GM06990 (cell line): ENCODE measurements around the gene KCNIP4.

ENCODE experiments used
- DNase-seq: peaks from one replicate; pipeline ENCODE4 v3.0.0-alpha.2; 2011; ENCODE audit not compliant: insufficient read length; ENCODE audit errors: extremely low read depth
- H3K27me3 ChIP-seq: replicated peaks from 2 replicates; pipeline ENCODE4 v1.6.0; 2011; ENCODE audit warnings: low read length; ENCODE audit not compliant: control insufficient read depth, insufficient read depth
- H3K36me3 ChIP-seq: 2 replicates; pipeline ENCODE4 v1.5.1; 2011; ENCODE audit warnings: low read length; ENCODE audit not compliant: control insufficient read depth, insufficient read depth
- H3K4me3 ChIP-seq: replicated peaks from 2 replicates; pipeline ENCODE4 v1.5.1; 2011; ENCODE audit warnings: low read depth, mild to moderate bottlenecking, control low read depth, low read length
- CTCF ChIP-seq: IDR thresholded peaks from 2 replicates; pipeline ENCODE4 v1.5.1; 2011; ENCODE audit warnings: low read length, control low read depth, mild to moderate bottlenecking, inconsistent platforms; ENCODE audit not compliant: insufficient read depth, poor library complexity, severe bottlenecking

Gene KCNIP4

GRCh38 chr4:21726255-21726815, 222.2 kb downstream of the KCNIP4 start:
- Histone ChIP-seq H3K4me3 (no peak overlapping the region), H3K36me3 (no peaks in the 10 kb centered on the region), H3K27me3 (no peaks in the 10 kb centered on the region)
- TF ChIP-seq CTCF, result no peak
- DNase-seq, result no peak

- TF ChIP-seq CTCF, result no peak
- Histone ChIP-seq H3K36me3 (no peaks in the 10 kb centered on the region), H3K4me3 (no peak overlapping the region), H3K27me3 (no peaks in the 10 kb centered on the region)
- no peak for DNase-seq
These were observed 226.3 kb downstream of the KCNIP4 start for GRCh38 chr4:21722157-21722839.

GRCh38 chr4:21716531-21716930, 232.0 kb downstream of the KCNIP4 start:
- no peak for TF ChIP-seq CTCF
- no peak overlapping the region for H3K4me3 ChIP-seq
- no peak for DNase-seq
- H3K27me3 ChIP-seq, result no peaks in the 10 kb centered on the region
- no peaks in the 10 kb centered on the region for H3K36me3 ChIP-seq

- no peaks in the 10 kb centered on the region for H3K36me3 ChIP-seq
- no peak overlapping the region for H3K4me3 ChIP-seq
- no peaks in the 10 kb centered on the region for H3K27me3 ChIP-seq
- no peak for TF ChIP-seq CTCF
- DNase-seq, result no peak
These were observed 238.3 kb downstream of the KCNIP4 start for GRCh38 chr4:21710179-21710835.

GRCh38 chr4:21709761-21710160, 238.8 kb downstream of the KCNIP4 start:
- no peaks in the 10 kb centered on the region for H3K27me3 ChIP-seq
- H3K4me3 ChIP-seq, result no peak overlapping the region
- no peak for DNase-seq
- TF ChIP-seq CTCF, result no peak
- H3K36me3 ChIP-seq, result no peaks in the 10 kb centered on the region
